Measurements from ENCODE around the gene LYL1.
A peak's percentile ranks its signal among the peaks of the same experiment; 100 is the strongest.
"Not testable (repeated sequence)": the region's sequence is repeated elsewhere in the genome, so short reads cannot be mapped to it uniquely, and the experiment has no call there.

Gene LYL1

DNA sequence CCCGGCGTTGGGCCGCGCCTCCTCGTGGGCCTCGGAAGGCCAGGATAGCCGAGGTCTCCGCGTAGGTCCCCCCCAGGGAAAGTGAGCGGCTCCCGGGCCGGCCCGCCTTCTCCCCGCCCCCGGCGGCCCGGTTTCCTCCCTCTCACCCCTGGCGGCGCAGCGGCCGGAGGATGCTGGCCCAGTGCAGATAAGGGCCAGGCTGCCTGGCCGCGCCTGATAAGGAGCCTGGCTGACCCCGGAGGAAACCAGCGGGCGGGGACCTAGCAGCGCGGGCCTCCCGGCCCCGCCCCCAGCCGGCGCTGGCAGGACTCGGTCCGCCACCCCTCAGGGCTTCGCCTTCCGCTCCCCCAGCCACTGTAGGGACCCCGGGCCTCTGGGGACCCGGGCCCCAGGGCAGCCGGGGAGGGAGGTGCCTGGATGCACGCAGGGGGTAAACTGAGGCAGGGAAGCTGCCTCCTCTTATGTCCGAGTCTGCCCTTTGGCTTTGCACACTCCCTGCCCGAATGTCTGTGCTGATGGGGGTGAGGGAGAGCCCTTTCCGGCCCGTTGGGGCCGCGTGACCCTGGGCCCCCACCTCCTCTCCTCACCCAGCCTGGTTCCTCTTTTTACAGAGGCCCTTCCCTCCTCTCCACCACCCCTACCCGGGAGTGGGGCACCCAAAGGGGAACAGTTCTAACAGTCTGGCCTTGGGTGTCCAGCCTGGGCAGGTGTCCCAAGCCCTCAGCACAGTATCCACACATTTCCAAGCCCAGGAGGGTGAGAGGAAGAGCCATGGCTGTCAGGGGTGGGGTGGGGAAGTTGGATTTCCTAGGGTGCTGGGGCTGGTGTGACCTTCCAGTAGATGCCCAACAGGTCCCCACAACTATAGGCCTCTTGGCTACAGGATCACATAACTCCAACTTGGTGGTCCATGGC, at the start of gene LYL1:
TSS of gene LYL1 (minus strand) at position 193 of the 915 bp plus-strand sequence. CDS start 1,687 bp downstream, outside the sequence.
- no peak for DNase-seq (ENCODE audit: low read depth)

DNA sequence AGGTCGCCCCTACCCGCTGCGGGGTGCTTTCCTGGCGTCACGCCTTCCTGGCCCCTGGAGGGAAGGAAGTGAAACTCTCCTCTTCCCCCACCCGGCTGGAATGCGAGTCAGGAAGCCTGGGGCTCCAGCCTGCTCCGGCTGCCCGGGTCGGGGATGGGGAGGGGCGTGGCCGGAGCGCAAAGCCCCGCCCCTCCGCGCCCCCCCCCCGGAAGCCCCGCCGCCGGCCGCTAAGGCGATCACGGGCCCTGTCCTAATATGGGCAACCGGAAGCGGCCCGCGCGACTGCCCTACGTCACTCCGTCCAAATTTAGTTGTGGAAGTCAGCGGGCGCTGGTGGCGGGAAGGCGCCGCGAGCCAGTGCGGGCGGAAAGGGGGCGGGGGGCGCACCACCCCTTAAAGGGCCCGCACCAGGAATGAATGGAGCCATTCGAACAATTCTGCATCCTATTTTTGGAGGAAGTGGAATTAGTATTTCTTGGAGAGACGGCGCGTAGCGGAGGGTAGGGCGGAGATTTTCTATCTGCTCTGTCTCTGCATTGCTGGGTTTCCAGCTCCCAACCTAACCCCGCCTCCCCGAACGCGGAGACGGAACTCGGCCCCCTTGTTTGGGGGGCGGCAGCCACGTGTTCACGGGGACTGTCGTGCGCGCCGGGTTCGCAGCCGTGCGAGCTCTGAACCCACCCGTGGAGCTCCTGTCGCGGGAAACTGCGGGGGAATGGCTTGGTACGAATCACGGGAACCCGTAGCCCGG, 49.1 kb upstream of the LYL1 start:
- DNase-seq (ENCODE audit: low read depth) = peak; percentile 94

DNA sequence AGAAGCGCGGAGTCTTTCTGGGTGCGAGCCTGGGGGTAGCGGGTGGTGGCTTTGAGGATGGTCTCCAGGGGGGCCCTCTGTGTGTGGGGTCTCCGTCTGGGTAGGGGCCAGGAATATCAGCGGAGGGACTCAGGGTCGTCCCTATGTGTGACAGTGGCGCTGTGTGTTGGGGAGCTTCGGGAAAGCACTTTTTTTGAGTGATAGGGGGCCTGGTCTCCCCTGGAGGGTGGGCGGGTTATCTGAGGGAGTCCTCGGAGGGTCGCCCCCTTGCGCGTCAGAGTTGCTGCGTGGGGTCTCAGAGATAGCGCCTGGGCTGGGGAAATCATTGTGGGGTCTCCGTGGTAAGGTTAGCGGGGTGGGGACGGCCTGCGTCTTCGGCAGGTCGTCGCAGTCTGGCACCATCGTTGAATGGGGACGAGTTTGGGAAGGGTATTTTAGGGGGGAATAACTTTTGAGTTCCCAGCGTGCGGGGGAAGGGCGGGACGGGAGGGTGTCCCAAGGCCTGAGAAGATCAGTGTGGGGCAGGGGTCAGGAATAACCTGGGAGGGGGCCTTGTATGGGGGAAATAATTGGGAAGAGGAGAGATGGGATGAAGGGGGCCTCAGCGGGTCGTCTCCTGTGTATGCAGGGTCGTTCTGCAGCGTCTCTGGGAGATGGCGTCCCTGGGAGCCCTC, 48.4 kb upstream of the LYL1 start:
- DNase-seq (ENCODE audit: low read depth) = no peak

DNA sequence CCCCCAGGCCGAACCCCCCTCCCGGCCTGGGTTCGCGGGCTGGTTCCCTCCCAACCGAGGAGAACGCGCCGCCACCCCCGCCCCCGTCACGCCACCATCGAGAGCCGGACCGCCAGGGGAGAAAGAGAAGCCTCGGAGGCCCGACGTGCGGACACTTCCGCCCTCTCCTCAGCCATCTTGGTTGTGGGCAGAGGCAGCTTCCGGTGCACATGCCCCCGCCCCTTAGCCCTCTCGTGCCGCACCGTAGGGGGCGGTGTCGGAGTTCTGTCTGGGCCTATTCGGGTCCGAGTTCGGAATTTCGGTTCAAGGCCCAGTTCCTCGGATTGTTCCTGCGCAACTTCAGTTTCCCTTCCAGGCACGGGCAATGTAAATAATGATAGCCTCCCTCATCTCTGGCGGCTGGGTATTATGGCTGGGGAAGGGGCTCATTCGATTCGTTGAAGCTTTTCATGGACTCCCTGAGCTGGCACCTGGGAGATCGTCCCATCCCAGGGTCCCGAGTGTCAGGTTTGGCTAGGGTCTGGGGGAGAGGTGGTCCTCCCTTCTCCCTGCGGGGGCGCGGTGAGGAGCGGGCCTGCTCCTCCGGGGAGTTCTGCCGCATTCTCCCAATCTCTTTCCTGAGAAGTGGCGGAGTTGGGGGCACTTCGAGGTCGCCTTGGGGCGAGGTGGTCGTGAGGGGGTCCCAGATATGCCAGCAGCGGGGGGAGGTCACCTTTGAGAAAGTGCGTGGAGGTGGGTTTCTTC, 47.7 kb upstream of the LYL1 start, which contains the start of the genes IER2 and STX10:
TSS of gene IER2 (plus strand) at position 225 of the 744 bp plus-strand sequence. CDS start 2,776 bp downstream, outside the sequence.
TSS of gene STX10 (minus strand) at position 189 of the 744 bp plus-strand sequence. CDS start 202 bp downstream, outside the sequence.
- DNase-seq (ENCODE audit: low read depth) = peak; percentile 95

DNA sequence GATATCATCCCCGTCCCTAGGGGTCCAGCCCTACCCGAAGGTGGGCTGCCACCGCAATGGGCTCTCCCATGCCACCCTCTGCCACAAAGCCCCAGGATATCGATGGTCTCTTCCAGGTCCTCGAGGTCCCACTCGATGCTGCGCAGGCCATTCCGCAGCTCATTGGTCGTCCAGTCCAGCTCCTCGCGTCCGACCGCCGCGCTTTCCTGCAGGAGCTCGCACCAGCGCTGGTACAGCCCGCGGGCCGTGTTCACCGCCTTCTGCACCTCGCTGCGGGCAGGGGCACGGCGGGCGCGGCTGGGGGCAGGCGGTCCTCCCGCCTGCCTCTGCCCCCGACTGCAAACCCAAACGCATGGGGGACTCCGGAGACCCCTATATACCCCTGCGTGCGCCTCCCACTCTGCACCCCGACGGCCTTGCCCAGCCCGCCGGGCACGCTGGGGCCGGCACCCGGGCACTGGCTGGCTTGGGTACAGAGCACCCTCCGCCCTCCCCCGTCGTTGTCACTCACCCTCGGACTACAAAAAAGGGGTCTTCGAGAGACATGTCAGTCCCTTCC, 47.0 kb upstream of the LYL1 start:
- DNase-seq (ENCODE audit: low read depth) = no peak

DNA sequence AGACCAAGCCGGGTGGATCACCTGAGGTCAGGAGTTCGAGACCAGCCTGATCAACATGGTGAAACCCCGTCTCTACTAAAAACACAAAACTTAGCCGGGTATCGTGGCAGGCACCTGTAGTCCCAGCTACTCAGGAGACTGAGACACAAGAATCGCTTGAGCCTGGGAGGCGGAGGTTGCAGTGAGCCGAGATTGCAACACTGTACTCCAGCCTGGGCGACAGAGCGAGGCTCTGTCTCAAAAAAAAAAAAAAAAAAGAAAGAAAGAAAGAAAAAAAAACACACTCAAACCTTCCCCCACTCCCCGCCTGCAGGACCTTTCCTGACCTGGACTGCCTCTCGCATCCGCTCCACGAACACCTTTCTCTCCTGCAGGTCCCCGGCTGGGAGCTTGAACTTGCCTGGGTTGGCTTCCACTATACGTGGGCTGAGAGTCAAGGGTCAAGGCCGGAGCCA, 46.5 kb upstream of the LYL1 start:
- DNase-seq (ENCODE audit: low read depth) = not testable (repeated sequence)

DNA sequence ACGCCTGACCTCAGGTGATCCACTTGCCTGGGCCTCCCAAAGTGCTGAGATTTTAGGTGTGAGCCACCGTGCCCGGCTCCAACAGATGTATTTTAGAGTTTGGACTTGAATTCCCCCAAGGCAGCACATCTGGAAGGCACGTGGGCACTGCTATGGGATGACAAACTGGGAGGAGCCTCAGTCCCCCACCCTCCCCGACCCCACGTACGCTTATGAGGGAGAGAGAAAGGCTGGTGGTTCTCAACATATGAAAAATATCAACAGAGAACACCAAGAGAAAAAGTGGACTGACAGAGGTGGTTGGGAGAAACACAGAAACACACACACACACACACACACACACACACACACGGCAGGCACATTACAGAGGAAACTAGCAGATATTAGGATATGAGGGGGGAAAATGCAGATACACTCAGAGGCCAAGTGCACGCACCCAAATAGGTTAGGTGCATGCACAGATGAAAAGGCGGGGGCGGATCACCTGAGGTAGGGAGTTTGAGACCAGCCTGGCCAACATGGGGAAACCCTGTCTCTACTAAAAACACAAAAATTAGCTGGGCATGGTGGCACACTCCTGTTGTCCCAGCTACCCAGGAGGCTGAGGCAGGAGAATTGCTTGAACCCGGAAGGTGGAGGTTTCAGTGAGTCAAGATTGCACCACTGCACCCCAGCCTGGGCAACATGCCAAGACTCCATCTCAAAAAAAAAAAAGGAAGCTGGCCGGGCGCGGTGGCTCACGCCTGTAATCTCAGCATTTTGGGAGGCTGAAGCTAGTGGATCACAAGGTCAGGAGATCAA, 44.3 kb upstream of the LYL1 start:
- no peak for DNase-seq (ENCODE audit: low read depth)

DNA sequence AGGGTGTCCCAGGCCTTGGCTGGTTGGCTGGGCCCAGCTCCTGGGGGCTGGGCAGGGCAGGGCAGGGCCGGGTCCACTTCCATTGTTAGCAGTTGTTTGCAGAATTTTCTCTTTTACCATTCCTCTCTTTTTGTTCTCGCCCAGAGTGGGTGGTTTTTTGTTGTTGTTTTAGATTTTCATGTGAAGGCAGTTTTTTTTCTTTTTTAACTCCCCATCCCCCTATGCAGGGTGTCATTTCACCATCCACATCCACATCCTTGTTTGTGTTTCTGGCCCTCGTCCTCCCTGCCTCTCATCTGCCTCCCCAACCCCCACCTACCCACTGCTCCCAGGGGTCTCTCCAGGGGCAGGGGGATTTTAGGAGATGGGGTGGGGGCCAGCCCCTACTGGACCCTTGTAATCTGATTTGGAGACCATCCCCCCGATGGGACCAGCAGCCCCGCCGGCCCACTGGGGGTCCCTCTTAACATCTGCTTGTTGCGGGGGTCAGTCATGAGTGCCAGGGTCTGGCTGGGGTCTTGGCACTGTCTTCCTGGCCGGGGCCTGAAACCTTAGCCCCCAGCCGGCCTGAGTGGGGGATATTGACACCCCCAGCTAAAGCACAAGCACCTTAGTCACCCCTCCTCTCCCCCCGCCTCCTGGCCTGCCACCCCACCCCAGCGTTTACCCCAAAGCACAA, 37.1 kb upstream of the LYL1 start:
- DNase-seq (ENCODE audit: low read depth) = no peak

DNA sequence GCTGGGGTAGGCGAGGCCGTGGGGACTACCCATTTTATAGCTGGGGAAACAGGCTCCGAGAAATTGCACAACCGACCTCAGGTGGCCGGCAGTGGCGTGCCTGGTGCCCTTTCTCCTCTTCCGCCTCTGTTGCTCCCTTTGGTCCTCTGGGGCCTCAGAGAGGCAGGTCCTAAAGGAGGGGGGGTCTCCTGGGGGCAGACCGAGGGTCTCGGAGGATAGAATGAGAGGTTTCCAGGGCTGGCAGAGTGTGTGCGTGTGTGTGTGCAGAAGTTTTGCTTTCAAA, 36.2 kb upstream of the LYL1 start:
- DNase-seq (ENCODE audit: low read depth) = no peak

DNA sequence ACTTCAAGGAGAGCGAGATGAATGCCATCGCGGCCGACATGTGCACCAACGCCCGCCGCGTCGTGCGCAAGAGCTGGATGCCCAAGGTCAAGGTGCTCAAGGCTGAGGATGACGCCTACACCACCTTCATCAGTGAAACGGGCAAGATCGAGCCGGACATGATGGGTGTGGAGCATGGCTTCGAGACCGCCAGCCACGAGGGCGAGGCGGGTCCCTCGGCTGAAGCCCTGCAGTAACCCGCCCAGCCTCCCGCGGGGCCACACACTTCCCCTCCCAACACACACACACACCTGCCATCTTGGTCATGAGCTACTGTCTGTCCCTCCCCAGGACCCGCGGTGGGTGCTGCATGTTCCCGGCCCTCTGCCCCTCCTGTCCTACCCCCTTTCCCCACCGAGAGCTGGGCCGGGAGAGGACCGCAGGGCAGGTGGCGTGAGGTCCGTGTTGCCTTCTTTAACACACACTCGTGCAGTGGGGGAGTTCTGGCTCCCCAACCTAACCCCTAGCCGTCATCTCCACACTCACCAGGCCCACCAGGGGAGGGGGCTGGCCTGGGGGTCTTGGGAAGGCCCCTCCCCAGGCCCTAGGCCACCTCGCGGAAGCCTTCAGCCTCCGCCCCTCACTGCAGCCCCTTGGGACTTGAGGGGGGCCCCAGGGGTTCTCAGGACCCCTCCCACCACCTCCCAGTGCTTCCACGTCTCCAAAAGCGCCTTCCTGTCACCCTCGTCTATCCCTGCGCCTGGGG, 35.7 kb upstream of the LYL1 start:
- DNase-seq (ENCODE audit: low read depth) = no peak

DNA sequence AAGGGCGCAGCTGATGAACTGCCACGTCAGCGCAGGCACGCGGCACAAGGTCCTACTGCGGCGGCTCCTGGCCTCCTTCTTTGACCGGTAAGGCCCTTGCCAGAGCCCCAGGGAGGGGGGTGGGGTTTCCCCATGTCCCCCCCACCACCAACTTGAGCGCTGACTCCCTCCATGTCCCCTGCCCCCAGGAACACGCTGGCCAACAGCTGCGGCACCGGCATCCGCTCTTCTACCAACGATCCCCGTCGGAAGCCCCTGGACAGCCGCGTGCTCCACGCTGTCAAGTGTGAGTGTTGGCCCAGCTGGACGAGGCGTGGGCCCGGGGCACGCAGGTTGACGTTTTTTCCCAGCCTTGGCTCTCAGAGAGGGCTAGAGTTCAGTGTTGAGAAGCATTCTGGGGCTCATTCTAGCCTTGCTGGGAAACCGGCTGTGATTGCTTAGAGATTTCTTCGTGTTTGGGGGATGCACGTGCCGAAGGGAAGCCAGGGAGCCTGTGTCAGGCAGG, 34.7 kb upstream of the LYL1 start:
- no peak for DNase-seq (ENCODE audit: low read depth)

DNA sequence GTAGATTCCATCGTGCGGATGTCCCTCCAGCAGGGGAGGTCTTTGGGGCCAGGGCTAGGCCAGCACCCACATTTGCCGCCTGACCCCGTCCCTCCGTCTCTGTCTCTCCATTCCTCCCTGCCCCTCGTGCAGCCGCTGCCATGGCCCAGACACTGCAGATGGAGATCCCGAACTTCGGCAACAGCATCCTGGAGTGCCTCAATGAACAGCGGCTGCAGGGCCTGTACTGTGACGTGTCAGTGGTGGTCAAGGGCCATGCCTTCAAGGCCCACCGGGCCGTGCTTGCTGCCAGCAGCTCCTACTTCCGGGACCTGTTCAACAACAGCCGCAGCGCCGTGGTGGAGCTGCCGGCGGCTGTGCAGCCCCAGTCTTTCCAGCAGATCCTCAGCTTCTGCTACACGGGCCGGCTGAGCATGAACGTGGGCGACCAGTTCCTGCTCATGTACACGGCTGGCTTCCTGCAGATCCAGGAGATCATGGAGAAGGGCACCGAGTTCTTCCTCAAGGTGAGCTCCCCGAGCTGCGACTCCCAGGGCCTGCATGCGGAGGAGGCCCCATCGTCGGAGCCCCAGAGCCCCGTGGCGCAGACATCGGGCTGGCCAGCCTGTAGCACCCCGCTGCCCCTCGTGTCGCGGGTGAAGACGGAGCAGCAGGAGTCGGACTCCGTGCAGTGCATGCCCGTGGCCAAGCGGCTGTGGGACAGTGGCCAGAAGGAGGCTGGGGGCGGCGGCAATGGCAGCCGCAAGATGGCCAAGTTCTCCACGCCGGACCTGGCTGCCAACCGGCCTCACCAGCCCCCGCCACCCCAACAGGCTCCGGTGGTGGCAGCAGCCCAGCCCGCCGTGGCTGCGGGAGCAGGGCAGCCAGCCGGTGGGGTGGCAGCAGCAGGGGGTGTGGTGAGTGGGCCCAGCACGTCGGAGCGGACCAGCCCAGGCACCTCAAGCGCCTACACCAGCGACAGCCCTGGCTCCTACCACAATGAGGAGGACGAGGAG, 32.7 kb upstream of the LYL1 start:
- no peak for DNase-seq (ENCODE audit: low read depth)

DNA sequence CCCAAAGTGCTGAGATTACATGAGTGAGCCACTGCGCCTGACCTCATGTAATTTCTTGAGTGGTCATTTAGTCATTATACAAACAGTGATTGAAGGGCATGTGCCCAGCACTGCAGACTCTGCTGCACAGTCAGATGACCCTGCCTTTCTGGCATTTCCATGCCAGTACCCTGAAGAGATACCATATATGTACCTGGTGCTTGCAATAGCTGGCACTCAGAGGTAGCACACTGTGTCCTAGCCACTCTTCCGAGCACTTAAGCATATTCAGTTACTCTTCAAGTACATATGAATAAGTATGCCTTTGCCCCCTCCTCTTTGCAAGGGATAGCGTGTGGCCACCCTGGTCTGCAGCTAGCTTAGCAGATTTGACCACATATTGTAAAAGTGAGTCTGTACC, 32.0 kb upstream of the LYL1 start:
- DNase-seq (ENCODE audit: low read depth) = no peak

DNA sequence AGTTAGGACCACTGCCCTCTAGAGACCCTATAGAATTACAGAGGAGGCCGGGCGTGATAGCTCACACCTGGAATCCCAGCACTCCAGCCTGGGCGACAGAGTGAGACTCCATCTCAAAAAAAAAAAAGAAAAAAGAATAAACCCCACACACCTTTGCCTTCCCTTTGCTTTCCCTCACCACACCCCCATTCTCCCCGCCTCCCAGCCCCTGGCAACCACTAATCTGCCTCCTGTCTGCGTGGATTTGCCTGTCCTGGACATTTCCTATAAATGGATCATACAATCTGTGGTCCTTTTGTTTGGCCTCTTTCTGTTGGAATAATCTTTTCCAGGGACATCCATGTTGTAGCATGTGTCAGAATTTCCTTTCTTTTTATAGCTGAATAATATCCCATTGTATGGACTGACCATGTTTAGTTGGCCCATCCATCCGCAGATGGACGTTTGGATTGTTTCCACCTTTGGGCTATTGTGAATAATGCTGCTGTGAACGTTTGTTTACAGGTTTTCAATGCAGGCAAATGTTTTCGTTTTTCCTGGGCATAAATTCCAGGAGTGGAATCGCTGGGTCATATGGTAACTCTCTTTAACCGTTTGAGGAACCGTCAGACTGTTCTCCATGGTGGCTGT, 30.7 kb upstream of the LYL1 start:
- DNase-seq (ENCODE audit: low read depth) = no peak

DNA sequence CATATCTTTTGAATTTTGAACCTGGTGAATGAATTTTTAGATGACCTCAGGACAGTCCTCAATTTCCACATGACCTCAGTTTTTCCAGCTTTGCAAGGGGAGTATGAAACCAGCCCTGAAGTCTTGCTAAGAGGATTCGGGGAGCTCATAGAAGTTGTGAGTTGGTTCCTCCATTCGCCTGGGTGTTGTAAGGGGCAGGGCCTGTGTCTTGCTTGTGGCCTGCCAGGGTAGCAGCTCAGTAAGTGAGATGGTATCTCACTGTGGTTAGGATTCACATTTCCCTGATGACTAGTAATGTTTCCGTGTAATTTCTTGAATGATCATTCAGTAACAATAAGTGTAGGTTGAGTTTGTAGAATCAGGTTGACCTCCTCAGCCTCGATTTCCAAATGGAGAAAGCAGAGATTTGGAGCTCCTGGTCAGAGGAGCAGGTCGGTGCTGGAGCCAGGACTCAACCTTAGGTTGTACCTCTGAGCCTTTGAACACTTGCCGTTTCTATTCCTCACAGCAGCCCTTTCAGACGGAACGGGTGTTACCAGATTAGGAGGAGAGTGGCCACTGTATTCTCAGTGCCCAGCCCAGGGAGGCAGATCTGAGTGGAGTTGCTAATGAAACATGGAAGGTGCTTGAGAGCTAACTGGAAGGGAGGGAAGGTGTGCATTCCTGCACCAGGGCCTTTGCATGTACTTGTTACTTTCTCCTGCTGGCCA, 30.0 kb upstream of the LYL1 start:
- no peak for DNase-seq (ENCODE audit: low read depth)

DNA sequence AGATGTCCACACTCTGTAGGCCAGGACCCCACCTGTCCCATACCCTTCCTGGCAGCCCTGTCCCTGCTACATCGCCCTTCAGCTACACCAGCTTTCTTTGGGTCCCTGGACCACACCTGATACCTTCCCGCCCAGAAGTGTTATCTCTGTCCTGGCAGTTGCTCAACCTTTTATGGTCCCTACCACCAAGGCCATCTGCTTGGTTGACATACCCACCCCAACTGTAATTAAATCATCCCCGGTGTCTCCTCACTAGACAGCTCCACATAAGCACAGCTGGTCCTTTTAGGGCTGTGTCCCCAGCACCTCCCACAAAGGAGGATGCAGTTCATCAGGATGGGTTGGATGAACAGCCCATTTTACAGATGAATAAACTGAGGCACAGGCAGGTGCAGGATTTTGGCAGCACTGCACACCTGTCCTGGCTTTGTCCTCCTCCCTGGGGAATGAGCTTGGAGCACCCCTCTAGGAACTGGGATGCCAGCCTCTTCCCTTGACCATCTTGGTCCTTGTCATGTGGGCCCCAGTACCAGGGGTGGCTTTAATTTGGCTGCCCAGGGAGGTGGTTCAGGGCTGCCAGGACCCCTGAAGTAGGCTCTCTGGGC, 28.3 kb upstream of the LYL1 start:
- no peak for DNase-seq (ENCODE audit: low read depth)
